ENCODE results near the gene SLC35B4. TPM values are rescaled to one million over a fixed set of nuclear protein-coding genes. Genes with fewer than 3 reads are reported as not detected.

The SLC35B4 gene
- total RNA-seq, 2 donors from 2014 or later, result 35.6 to 42.2 TPM

DNA sequence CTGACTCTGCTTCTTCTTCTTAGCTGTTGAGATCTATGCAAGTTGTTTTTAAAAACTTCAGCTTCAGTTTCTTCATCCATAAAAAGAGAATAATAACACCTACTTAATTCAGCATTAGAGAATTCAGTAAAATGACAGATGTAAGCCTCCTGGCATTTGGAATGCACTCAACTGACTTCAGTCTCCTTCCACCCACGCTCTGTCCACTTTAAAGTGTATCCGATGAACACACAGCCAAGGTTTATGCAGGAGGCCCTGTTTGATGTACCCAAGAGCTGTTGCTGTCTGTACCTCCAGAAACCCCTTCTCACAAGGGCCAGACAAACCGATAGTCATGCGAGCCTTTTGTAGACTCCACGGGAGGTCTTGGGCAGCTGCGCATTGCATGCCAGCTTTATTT, 27.1 kb upstream of the SLC35B4 start:
- no peak overlapping the region for H3K27ac ChIP-seq (ENCODE audit: low read depth, low read length)
- 94% methylated on average over 5 of the region's 6 CpGs; no CpG with 5 or more reads in 1 of the 2 experiments for WGBS, 2 experiments (ENCODE audit: insufficient coverage in 1 of 2, insufficient read length in 1 of 2)
- Mint-ChIP-seq H3K4me3 (no peak overlapping the region), H3K27ac (no peak overlapping the region), H3K36me3 (ENCODE audit: low read depth) (no peaks in the 10 kb centered on the region), H3K9me3 (peaks cover under 1% of the 10 kb centered on the region), H3K4me1 (no peaks in the 10 kb centered on the region), H3K27me3 (ENCODE audit: insufficient read depth) (no peaks in the 10 kb centered on the region)
- no peaks in the 10 kb centered on the region for H3K9me3 ChIP-seq (ENCODE audit: control insufficient read depth, low read length)
- no peak for TF ChIP-seq CTCF (conservative IDR thresholded peaks at IDR 0.05)
- no peaks in the 10 kb centered on the region for H3K36me3 ChIP-seq (ENCODE audit: control insufficient read depth, insufficient read depth, low read length)
- no peak overlapping the region for H3K4me3 ChIP-seq (ENCODE audit: low read length)
- no peak overlapping the region for H3K9ac ChIP-seq (ENCODE audit: extremely low read depth, low read length, poor library complexity, severe bottlenecking)
- H3K27me3 ChIP-seq (ENCODE audit: control insufficient read depth, insufficient read depth, low read length, poor library complexity, severe bottlenecking), result no peaks in the 10 kb centered on the region
- no peak for DNase-seq
- no peaks in the 10 kb centered on the region for H3K4me1 ChIP-seq (ENCODE audit: control insufficient read depth, insufficient read depth, low read length)

DNA sequence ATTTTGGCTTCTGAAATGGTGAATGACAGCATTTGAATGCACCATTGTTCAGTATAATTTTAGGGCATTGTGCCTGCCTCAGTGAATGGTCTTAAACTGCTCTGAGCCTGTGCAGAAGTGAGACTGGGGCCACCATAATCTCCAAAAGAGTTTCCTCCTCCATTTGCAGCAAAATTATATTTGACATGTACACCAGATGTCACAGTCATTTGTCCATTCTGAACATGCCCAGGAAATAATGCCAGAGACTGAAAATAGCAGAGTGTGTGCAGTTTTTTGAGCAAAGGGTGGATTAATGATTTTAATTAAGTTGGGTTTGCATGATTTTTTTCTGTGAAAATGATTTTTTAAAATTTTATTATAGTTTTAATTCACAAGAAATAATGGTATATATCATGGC, 26.4 kb upstream of the SLC35B4 start:
- no peak for DNase-seq
- H3K27ac ChIP-seq (ENCODE audit: low read depth, low read length), result no peak overlapping the region
- no peak overlapping the region for H3K9ac ChIP-seq (ENCODE audit: extremely low read depth, low read length, poor library complexity, severe bottlenecking)
- H3K27me3 ChIP-seq (ENCODE audit: control insufficient read depth, insufficient read depth, low read length, poor library complexity, severe bottlenecking), result no peaks in the 10 kb centered on the region
- no peaks in the 10 kb centered on the region for H3K4me1 ChIP-seq (ENCODE audit: control insufficient read depth, insufficient read depth, low read length)
- H3K4me3 Mint-ChIP-seq, result no peak overlapping the region
- no peak overlapping the region for H3K27ac Mint-ChIP-seq
- H3K9me3 Mint-ChIP-seq, result peaks cover 7% of the 10 kb centered on the region
- no peaks in the 10 kb centered on the region for H3K36me3 Mint-ChIP-seq (ENCODE audit: low read depth)
- no peaks in the 10 kb centered on the region for H3K27me3 Mint-ChIP-seq (ENCODE audit: insufficient read depth)
- H3K36me3 ChIP-seq (ENCODE audit: control insufficient read depth, insufficient read depth, low read length), result no peaks in the 10 kb centered on the region
- H3K4me3 ChIP-seq (ENCODE audit: low read length), result no peak overlapping the region
- H3K9me3 ChIP-seq (ENCODE audit: control insufficient read depth, low read length), result no peaks in the 10 kb centered on the region
- H3K4me1 Mint-ChIP-seq, result no peaks in the 10 kb centered on the region
- TF ChIP-seq CTCF (conservative IDR thresholded peaks at IDR 0.05), result no peak

GRCh38 chr7:134339475-134339874, 22.7 kb upstream of the SLC35B4 start:
- Mint-ChIP-seq H3K27ac (no peak overlapping the region), H3K9me3 (peaks cover 13% of the 10 kb centered on the region), H3K27me3 (ENCODE audit: insufficient read depth) (peaks cover 2% of the 10 kb centered on the region), H3K36me3 (ENCODE audit: low read depth) (no peaks in the 10 kb centered on the region), H3K4me3 (no peak overlapping the region), H3K4me1 (no peaks in the 10 kb centered on the region)
- no peaks in the 10 kb centered on the region for H3K27me3 ChIP-seq (ENCODE audit: control insufficient read depth, insufficient read depth, low read length, poor library complexity, severe bottlenecking)
- no peaks in the 10 kb centered on the region for H3K4me1 ChIP-seq (ENCODE audit: control insufficient read depth, insufficient read depth, low read length)
- no peak overlapping the region for H3K4me3 ChIP-seq (ENCODE audit: low read length)
- H3K9me3 ChIP-seq (ENCODE audit: control insufficient read depth, low read length), result no peaks in the 10 kb centered on the region
- no peak for TF ChIP-seq CTCF (conservative IDR thresholded peaks at IDR 0.05)
- no peak overlapping the region for H3K27ac ChIP-seq (ENCODE audit: low read depth, low read length)
- 97 to 100% methylated on average over 1 to 4 of the region's 4 CpGs for WGBS, 2 experiments (ENCODE audit: insufficient coverage in 1 of 2, insufficient read length in 1 of 2)
- H3K36me3 ChIP-seq (ENCODE audit: control insufficient read depth, insufficient read depth, low read length), result no peaks in the 10 kb centered on the region
- no peak overlapping the region for H3K9ac ChIP-seq (ENCODE audit: extremely low read depth, low read length, poor library complexity, severe bottlenecking)
- DNase-seq, result no peak

Data from endodermal cell (in vitro differentiated cells).